A549 (cell line): ENCODE results near the gene IRX3.

ENCODE experiments used
- CEBPB ChIP-seq, 2 experiments: fragments of >200 bp in 1 of 2; sonication (Bioruptor Twin) in 1 of 2; formaldehyde crosslinking in 1 of 2; IDR thresholded peaks; 2 replicates each; pipeline ENCODE4 v1.6.1; 2012 to 2016
- CTCF ChIP-seq: fragments of >200 bp; sonication (Bioruptor Twin); formaldehyde crosslinking; IDR thresholded peaks from 3 replicates; pipeline ENCODE4 v1.5.1; 2016
- ELK1 ChIP-seq: fragments of 150-350 bp; IDR thresholded peaks from 2 replicates; pipeline ENCODE4 v1.6.1; 2014; ENCODE audit warnings: low read depth, mild to moderate bottlenecking, low read length
- EP300 ChIP-seq, 2 experiments: fragments of >200 bp; sonication (Bioruptor Twin); formaldehyde crosslinking; IDR thresholded peaks; 2 replicates in 1 of 2; 3 replicates in 1 of 2; pipeline ENCODE4 v1.6.1; 2016 to 2017
- HDAC2 ChIP-seq: fragments of 200-600 bp; sonication (generic); IDR thresholded peaks from 2 replicates; pipeline ENCODE4 v1.6.1; 2016
- MAX ChIP-seq: IDR thresholded peaks from 2 replicates; pipeline ENCODE4 v1.6.1; 2012
- REST ChIP-seq: fragments of 200-600 bp; sonication (generic); IDR thresholded peaks from 2 replicates; pipeline ENCODE4 v1.6.1; 2016; ENCODE audit warnings: antibody characterized with exemption, mild to moderate bottlenecking, moderate library complexity

- TF ChIP-seq REST (no peak), CTCF (no peak), ELK1 (no peak), CEBPB (IDR thresholded peaks at IDR 0.05) (no peak), EP300 (IDR thresholded peaks at IDR 0.05) (no peak), HDAC2 (no peak), MAX (no peak)
Observed at GRCh38 chr16:54288835-54289241, 2.3 kb upstream of the IRX3 start.
